ENCODE measurements around the gene CYP3A4.

GRCh38 chr7:99791667-99792369 is 7.8 kb upstream of the CYP3A4 start:
- no peak for TF ChIP-seq EZH2 (optimal IDR thresholded peaks at IDR 0.05; ENCODE audit: low read depth, low read length)
- TF ChIP-seq CTCF (IDR thresholded peaks at IDR 0.05; ENCODE audit: low read length) = no peak
